Spleen (tissue), 11 donors: ENCODE data around the gene VAV2. TPM values are rescaled to one million over a fixed set of nuclear protein-coding genes. Genes with fewer than 3 reads are reported as not detected.

Source experiments
- DNase-seq: peaks from one replicate; pipeline ENCODE4 v3.0.0-alpha.2; 2020
- H3K27ac ChIP-seq, 8 donors: fragments of 200-600 bp; sonication (generic) in 7 of 8; 1 replicate in 4 of 8; 2 replicates in 4 of 8; pipeline versions ENCODE4 v1.5.0 to v1.8.0; 2016 to 2021; ENCODE audit warnings: inconsistent platforms in 4 of 8, mild to moderate bottlenecking in 4 of 8, moderate library complexity in 1 of 8
- H3K27me3 ChIP-seq, 7 donors: fragments of 200-600 bp; sonication (generic) in 6 of 7; replicated peaks in 1 of 7; 1 replicate in 4 of 7; 2 replicates in 3 of 7; pipeline versions ENCODE4 v1.5.0 to v1.8.0; 2016 to 2021; ENCODE audit warnings: inconsistent platforms in 3 of 7, mild to moderate bottlenecking in 1 of 7
- H3K36me3 ChIP-seq, 6 donors: fragments of 200-600 bp; sonication (generic) in 5 of 6; 1 replicate in 4 of 6; 2 replicates in 2 of 6; pipeline versions ENCODE4 v1.5.0 to v1.8.0; 2016 to 2021; ENCODE audit warnings: inconsistent platforms in 2 of 6
- H3K4me1 ChIP-seq, 6 donors: fragments of 200-600 bp; sonication (generic) in 5 of 6; 1 replicate in 3 of 6; 2 replicates in 3 of 6; pipeline versions ENCODE4 v1.5.0 to v1.8.0; 2016 to 2021; ENCODE audit warnings: inconsistent platforms in 3 of 6
- H3K4me3 ChIP-seq, 8 donors: fragments of 200-600 bp; sonication (generic) in 7 of 8; 1 replicate in 4 of 8; 2 replicates in 4 of 8; pipeline versions ENCODE4 v1.5.0 to v1.8.0; 2016 to 2021; ENCODE audit warnings: inconsistent platforms in 4 of 8, mild to moderate bottlenecking in 4 of 8, moderate library complexity in 2 of 8
- H3K9me3 ChIP-seq, 8 donors: fragments of 200-600 bp; sonication (generic) in 7 of 8; 1 replicate in 4 of 8; 2 replicates in 4 of 8; pipeline versions ENCODE4 v1.5.0 to v1.8.0; 2016 to 2021; ENCODE audit warnings: inconsistent platforms in 4 of 8
- CTCF ChIP-seq, 11 experiments: fragments of 200-600 bp in 7 of 11; fragments of 450-650 bp in 4 of 11; sonication (generic) in 4 of 11; IDR thresholded peaks in 8 of 11; conservative IDR thresholded peaks in 3 of 11; 1 replicate in 7 of 11; 2 replicates in 4 of 11; pipeline versions ENCODE4 v1.4.0 to v1.8.0; 2016 to 2021; ENCODE audit warnings: antibody characterized with exemption in 11 of 11, inconsistent platforms in 4 of 11, mild to moderate bottlenecking in 1 of 11
- POLR2A ChIP-seq, 3 donors: fragments of 450-650 bp; IDR thresholded peaks; one replicate each; pipeline ENCODE4 v1.5.1; 2017; ENCODE audit warnings: antibody characterized with exemption in 3 of 3, mild to moderate bottlenecking in 1 of 3
- POLR2AphosphoS5 ChIP-seq, 3 donors: sonication (generic); formaldehyde crosslinking; IDR thresholded peaks; one replicate each; pipeline ENCODE4 v1.5.1; 2017; ENCODE audit warnings: antibody characterized with exemption in 3 of 3
- WGBS, 5 donors: extraction: QIAGEN DNeasy Blood & Tissue Kit in 3 of 5; methylation state at CpG; one replicate each; pipeline versions ENCODE4 v1.1.5 to v1.1.7; 2013 to 2018; 5-methylcytosine and 5-hydroxymethylcytosine counted together
- intact Hi-C: fragments of 100-400 bp; cut with DNase I; formaldehyde crosslinking; loops from one replicate; pipeline ENCODE4 v1.15.0; 2023; ENCODE audit warnings: low total_unique reads
- polyA plus RNA-seq, 3 donors: library from polyadenylated mRNA; stranded (reverse); fragments of 200-250 nt; gene quantifications; one replicate each; pipeline ENCODE4 v1.2.1, GENCODE V29; 2013
- total RNA-seq, 7 donors: library from RNA; depleted of rRNA in 3 of 7; stranded (reverse); fragments of >200 nt in 3 of 7; fragmentation: NEBNext Ultra II Directional in 4 of 7; extraction: Animal tissue kit (Norgen Biotek cat#: 25700) in 4 of 7; gene quantifications; one replicate each; pipeline versions ENCODE4 v1.1.0 to v1.2.1, GENCODE V29; 2016 to 2021
- donor health status: healthy with polysubstance abuse.
- donor health status: DM: no; HTN: no; CAD: no; lungs with moderate emphysema.
- donor health status: DM: no; HTN: no; CAD: no.
- donor health status: Bipolar disorder and iron deficiency.
- donor health status: healthy.
- donor health status: DM: no; HTN: no; CAD: no.
- donor health status: DM: yes; HTN: yes; CAD: no.

The VAV2 gene
- total and polyA plus RNA-seq, 10 donors, result 14.2 to 39.2 (median 23.3) TPM

DNA sequence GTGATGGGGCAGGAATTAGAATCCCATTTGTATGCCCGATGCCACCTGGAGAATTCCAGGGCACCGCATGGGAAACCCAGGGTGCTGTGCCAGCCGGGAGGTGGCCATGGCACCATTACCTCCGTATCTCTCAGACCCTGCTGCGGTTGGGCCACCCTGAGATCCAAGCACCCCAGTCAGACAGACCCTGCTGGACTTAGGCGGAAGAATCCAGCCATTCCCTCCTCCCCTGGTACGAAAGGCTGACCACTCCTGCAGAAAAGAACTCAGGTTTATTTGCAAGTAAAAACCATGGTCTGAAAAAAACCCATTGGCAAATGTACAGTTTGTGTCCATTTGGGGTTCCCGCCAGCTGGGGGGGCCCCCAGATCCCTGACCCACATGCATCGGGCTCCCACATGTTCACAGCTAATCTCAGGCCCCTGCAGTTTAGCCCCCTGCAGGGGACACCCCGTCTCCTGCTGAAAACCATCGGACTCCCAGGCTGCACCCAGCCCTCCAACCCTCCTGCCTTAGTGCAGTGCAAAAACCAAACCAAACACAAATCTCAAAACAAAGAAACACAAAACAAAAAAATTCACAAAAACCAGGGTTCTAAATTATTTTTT is 230.4 kb downstream of the VAV2 start:
- intact Hi-C loops, result no loop called here
- WGBS, 5 donors, result 82 to 93% (median 87%) methylated on average over 11 of the region's 11 CpGs
- peaks cover 0 to 49% (median 19%) of the 10 kb centered on the region in 6 donors for H3K36me3 ChIP-seq
- H3K27me3 ChIP-seq, result no peaks in the 10 kb centered on the region
- H3K27ac ChIP-seq, result no peak overlapping the region
- TF ChIP-seq CTCF (IDR thresholded peaks at IDR 0.05 in 8 of 11, conservative IDR thresholded peaks at IDR 0.05 in 3 of 11) (no peak), POLR2AphosphoS5 (IDR thresholded peaks at IDR 0.05) (no peak), POLR2A (IDR thresholded peaks at IDR 0.05) (no peak)
- H3K4me3 ChIP-seq, result no peak overlapping the region
- H3K9me3 ChIP-seq, result peaks cover 0 to 21% (median 8%) of the 10 kb centered on the region in 8 donors
- DNase-seq, result peak; percentile 29
- H3K4me1 ChIP-seq, result no peaks in the 10 kb centered on the region

DNA sequence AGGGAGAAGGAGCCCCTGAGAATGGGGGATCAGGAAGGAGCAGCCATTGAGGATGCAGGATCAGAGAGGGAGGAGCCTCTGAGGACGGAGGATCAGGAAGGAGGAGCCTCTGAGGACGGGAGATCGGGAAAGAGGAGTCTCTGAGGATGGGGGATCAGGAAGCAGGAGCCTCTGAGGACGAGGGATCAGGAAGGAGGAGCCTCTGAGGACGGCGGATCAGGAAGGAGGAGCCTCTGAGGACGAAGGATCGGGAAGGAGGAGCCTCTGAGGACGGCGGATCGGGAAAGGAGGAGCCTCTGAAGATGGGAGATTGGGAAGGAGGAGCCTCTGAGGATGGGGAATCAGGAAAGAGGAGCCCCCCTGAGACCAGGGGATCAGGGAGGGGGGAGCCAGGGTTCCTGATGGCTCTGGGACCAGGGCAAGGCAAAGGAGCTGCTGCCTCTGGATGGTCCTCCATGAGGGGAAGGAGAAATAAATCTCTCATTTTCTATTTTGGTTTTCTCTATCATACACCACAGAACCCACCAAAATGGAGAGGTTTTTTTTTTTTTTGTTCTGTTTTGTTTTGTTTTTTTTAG is 231.3 kb downstream of the VAV2 start:
- no peak for TF ChIP-seq CTCF (IDR thresholded peaks at IDR 0.05 in 8 of 11, conservative IDR thresholded peaks at IDR 0.05 in 3 of 11)
- TF ChIP-seq POLR2AphosphoS5 (IDR thresholded peaks at IDR 0.05), result no peak
- TF ChIP-seq POLR2A (IDR thresholded peaks at IDR 0.05), result no peak
- H3K36me3 ChIP-seq, result peaks cover 0 to 42% (median 19%) of the 10 kb centered on the region in 6 donors
- no peak for DNase-seq
- no peak overlapping the region for H3K4me3 ChIP-seq
- no peak overlapping the region for H3K27ac ChIP-seq
- no peaks in the 10 kb centered on the region for H3K4me1 ChIP-seq
- intact Hi-C loops, result no loop called here
- H3K27me3 ChIP-seq, result no peaks in the 10 kb centered on the region
- peaks cover 0 to 13% (median 2%) of the 10 kb centered on the region in 8 donors for H3K9me3 ChIP-seq
- WGBS, 5 donors, result 69 to 87% methylated on average over 10 to 11 of the region's 11 CpGs; no CpG with 5 or more reads in 3 of the 5 donors

DNA sequence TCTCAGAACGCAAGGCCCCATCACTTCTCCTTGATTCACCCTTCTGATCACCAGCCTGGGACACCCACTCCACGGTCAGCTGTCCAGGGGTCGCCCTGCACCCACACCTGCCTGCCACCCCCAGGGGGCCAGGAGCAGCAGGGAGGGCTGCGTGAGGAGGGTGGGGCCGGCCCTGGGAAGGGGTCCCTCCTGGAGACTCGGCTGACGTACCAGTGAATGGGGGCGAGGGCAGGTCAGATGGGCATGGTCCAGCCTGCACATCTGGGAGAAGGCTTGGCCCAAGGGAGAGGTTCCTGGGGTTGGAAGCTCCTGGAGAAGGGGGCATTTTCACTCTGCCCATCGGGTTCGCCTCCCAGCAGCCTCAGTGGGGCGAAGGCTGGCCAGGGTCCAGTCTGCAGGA is 232.2 kb downstream of the VAV2 start:
- TF ChIP-seq POLR2AphosphoS5 (IDR thresholded peaks at IDR 0.05) (no peak), POLR2A (IDR thresholded peaks at IDR 0.05) (no peak), CTCF (IDR thresholded peaks at IDR 0.05 in 8 of 11, conservative IDR thresholded peaks at IDR 0.05 in 3 of 11) (no peak)
- Histone ChIP-seq H3K27ac (no peak overlapping the region), H3K36me3 (peaks cover 0 to 34% (median 19%) of the 10 kb centered on the region in 6 donors), H3K4me1 (no peaks in the 10 kb centered on the region), H3K9me3 (peaks cover 0 to 8% (median 2%) of the 10 kb centered on the region in 8 donors), H3K27me3 (peaks cover 0 to 4% (median 0%) of the 10 kb centered on the region in 7 donors), H3K4me3 (no peak overlapping the region)
- WGBS, 5 donors, result 79 to 96% (median 88%) methylated on average over 1 to 11 of the region's 11 CpGs
- intact Hi-C loops, result no loop called here
- DNase-seq, result peak; percentile 35

GRCh38 chr9:133759146-133759900 is 232.8 kb downstream of the VAV2 start:
- Histone ChIP-seq H3K36me3 (peaks cover 0 to 31% (median 17%) of the 10 kb centered on the region in 6 donors), H3K4me3 (no peak overlapping the region), H3K27ac (no peak overlapping the region), H3K9me3 (peaks cover 0 to 3% (median 0%) of the 10 kb centered on the region in 8 donors), H3K27me3 (peaks cover 0 to 9% (median 0%) of the 10 kb centered on the region in 7 donors), H3K4me1 (no peaks in the 10 kb centered on the region)
- TF ChIP-seq POLR2A (IDR thresholded peaks at IDR 0.05) (no peak), POLR2AphosphoS5 (IDR thresholded peaks at IDR 0.05) (no peak), CTCF (IDR thresholded peaks at IDR 0.05 in 8 of 11, conservative IDR thresholded peaks at IDR 0.05 in 3 of 11) (no peak)
- intact Hi-C loops, result no loop called here
- WGBS, 5 donors, result 50 to 90% (median 86%) methylated on average over 27 to 32 of the region's 32 CpGs
- peak; percentile 18 for DNase-seq
